Gastroesophageal sphincter (tissue), 4 donors: ENCODE measurements around the gene CDK8. TPM values are rescaled to one million over a fixed set of nuclear protein-coding genes. Genes with fewer than 3 reads are reported as not detected.

Experiments
- ATAC-seq: fragments of 150-250 bp; one replicate; pipeline ENCODE4 v1.9.1; 2016; ENCODE audit warnings: mild to moderate bottlenecking, moderate library complexity
- H3K27ac ChIP-seq, 4 donors: fragments of 200-600 bp; sonication (generic) in 3 of 4; 1 replicate in 3 of 4; 2 replicates in 1 of 4; pipeline ENCODE4 v1.5.1; 2016 to 2019
- H3K27me3 ChIP-seq: fragments of 200-600 bp; sonication (generic); one replicate; pipeline ENCODE4 v1.5.1; 2019
- H3K36me3 ChIP-seq, 2 donors: fragments of 200-600 bp; sonication (generic); one replicate each; pipeline ENCODE4 v1.5.1; 2019; ENCODE audit warnings: control low read depth in 1 of 2
- H3K4me1 ChIP-seq, 3 donors: fragments of 200-600 bp; sonication (generic); 1 replicate in 2 of 3; 2 replicates in 1 of 3; pipeline ENCODE4 v1.5.1; 2016 to 2019; ENCODE audit warnings: control low read depth in 2 of 3
- H3K4me3 ChIP-seq, 2 donors: fragments of 200-600 bp; sonication (generic); one replicate each; pipeline ENCODE4 v1.5.1; 2019; ENCODE audit warnings: mild to moderate bottlenecking in 1 of 2, moderate library complexity in 1 of 2
- H3K9me3 ChIP-seq, 3 donors: fragments of 200-600 bp; sonication (generic); one replicate each; pipeline ENCODE4 v1.5.1; 2017 to 2019; ENCODE audit warnings: control low read depth in 2 of 3
- CTCF ChIP-seq, 4 experiments: fragments of 200-600 bp in 2 of 4; fragments of 450-650 bp in 2 of 4; sonication (generic) in 1 of 4; IDR thresholded peaks; one replicate each; pipeline ENCODE4 v1.5.1; 2017 to 2019; ENCODE audit warnings: antibody characterized with exemption in 4 of 4, mild to moderate bottlenecking in 2 of 4, moderate library complexity in 2 of 4
- EP300 ChIP-seq: sonication (generic); formaldehyde crosslinking; IDR thresholded peaks from one replicate; pipeline ENCODE4 v1.6.1; 2017; ENCODE audit warnings: antibody characterized with exemption, mild to moderate bottlenecking
- POLR2A ChIP-seq, 2 donors: fragments of 450-650 bp; IDR thresholded peaks; one replicate each; pipeline ENCODE4 v1.6.1; 2017; ENCODE audit warnings: antibody characterized with exemption in 2 of 2, mild to moderate bottlenecking in 2 of 2, moderate library complexity in 1 of 2
- POLR2AphosphoS5 ChIP-seq: sonication (generic); formaldehyde crosslinking; IDR thresholded peaks from one replicate; pipeline ENCODE4 v1.6.1; 2017; ENCODE audit warnings: antibody characterized with exemption
- WGBS, 2 donors: methylation state at CpG; one replicate each; pipeline ENCODE4 v1.1.5; 2018; ENCODE audit warnings: low coverage in 1 of 2; 5-methylcytosine and 5-hydroxymethylcytosine counted together
- total RNA-seq, 4 donors: library from RNA; depleted of rRNA; stranded (reverse); fragments of >200 nt; gene quantifications; one replicate each; pipeline ENCODE4 v1.1.0, GENCODE V29; 2016

The CDK8 gene
- total RNA-seq, 4 donors from 2014 or later, result 16.2 to 25.5 (median 23.3) TPM

- WGBS, 2 donors, result 51 to 83% methylated on average over 5 to 6 of the region's 6 CpGs
- no peak for ATAC-seq
- no peaks in the 10 kb centered on the region for H3K4me1 ChIP-seq
Observed at GRCh38 chr13:26230703-26231102, 23.2 kb upstream of the CDK8 start.

GRCh38 chr13:26236296-26236695 is 17.6 kb upstream of the CDK8 start:
- WGBS, 2 donors, result 27 to 55% methylated on average over 1 of the region's 1 CpG

More at GRCh38 chr13:26230703-26231102, 23.2 kb upstream of the CDK8 start:
- no peak overlapping the region for H3K4me3 ChIP-seq
- peaks cover 5% of the 10 kb centered on the region for H3K27me3 ChIP-seq
- no peaks in the 10 kb centered on the region for H3K36me3 ChIP-seq
- no peak overlapping the region for H3K27ac ChIP-seq
- no peak for TF ChIP-seq POLR2A (IDR thresholded peaks at IDR 0.05)
- no peak for TF ChIP-seq POLR2AphosphoS5
- TF ChIP-seq CTCF (IDR thresholded peaks at IDR 0.05), result no peak
- TF ChIP-seq EP300, result no peak
- no peaks in the 10 kb centered on the region for H3K9me3 ChIP-seq

GRCh38 chr13:26246154-26246553 is 7.8 kb upstream of the CDK8 start:
- TF ChIP-seq EP300 (no peak), CTCF (IDR thresholded peaks at IDR 0.05) (no peak), POLR2AphosphoS5 (no peak), POLR2A (IDR thresholded peaks at IDR 0.05) (no peak)
- Histone ChIP-seq H3K36me3 (no peaks in the 10 kb centered on the region), H3K27me3 (no peaks in the 10 kb centered on the region), H3K9me3 (no peaks in the 10 kb centered on the region), H3K4me3 (no peak overlapping the region), H3K27ac (no peak overlapping the region), H3K4me1 (no peaks in the 10 kb centered on the region)
- no peak for ATAC-seq
- WGBS, 2 donors, result 45 to 67% methylated on average over 5 of the region's 5 CpGs

More at GRCh38 chr13:26236296-26236695, 17.6 kb upstream of the CDK8 start:
- H3K36me3 ChIP-seq, result no peaks in the 10 kb centered on the region
- peaks cover 8% of the 10 kb centered on the region for H3K27me3 ChIP-seq
- no peaks in the 10 kb centered on the region for H3K4me1 ChIP-seq
- H3K4me3 ChIP-seq, result no peak overlapping the region
- H3K9me3 ChIP-seq, result no peaks in the 10 kb centered on the region
- ATAC-seq, result no peak
- H3K27ac ChIP-seq, result no peak overlapping the region
- no peak for TF ChIP-seq EP300
- no peak for TF ChIP-seq POLR2A (IDR thresholded peaks at IDR 0.05)
- TF ChIP-seq CTCF (IDR thresholded peaks at IDR 0.05), result no peak
- no peak for TF ChIP-seq POLR2AphosphoS5

- no peak for TF ChIP-seq POLR2AphosphoS5
- Histone ChIP-seq H3K27ac (no peak overlapping the region), H3K36me3 (no peaks in the 10 kb centered on the region), H3K4me3 (no peak overlapping the region), H3K9me3 (no peaks in the 10 kb centered on the region), H3K4me1 (no peaks in the 10 kb centered on the region), H3K27me3 (no peaks in the 10 kb centered on the region)
- WGBS, 2 donors, result 53 to 60% methylated on average over 2 of the region's 2 CpGs
- ATAC-seq, result no peak
Observed at GRCh38 chr13:26247011-26247410, 6.9 kb upstream of the CDK8 start.

- ATAC-seq, result no peak
- no peak overlapping the region for H3K27ac ChIP-seq
- no peaks in the 10 kb centered on the region for H3K36me3 ChIP-seq
- WGBS, 2 donors, result 24 to 49% methylated on average over 2 to 3 of the region's 3 CpGs
- TF ChIP-seq CTCF (IDR thresholded peaks at IDR 0.05) (no peak), POLR2AphosphoS5 (no peak), EP300 (no peak), POLR2A (IDR thresholded peaks at IDR 0.05) (no peak)
- H3K27me3 ChIP-seq, result no peaks in the 10 kb centered on the region
- H3K4me1 ChIP-seq, result no peaks in the 10 kb centered on the region
- no peaks in the 10 kb centered on the region for H3K9me3 ChIP-seq
- H3K4me3 ChIP-seq, result no peak overlapping the region
Observed at GRCh38 chr13:26247608-26248007, 6.3 kb upstream of the CDK8 start.
